Mesodermal cell (in vitro differentiated cells): ENCODE data around the gene CAMK2G.
A peak's percentile ranks its signal among the peaks of the same experiment; 100 is the strongest.
"Not testable (repeated sequence)": the region's sequence is repeated elsewhere in the genome, so short reads cannot be mapped to it uniquely, and the experiment has no call there.

Source experiments
- H3K27ac ChIP-seq: 2 replicates; pipeline ENCODE4 v1.7.0; 2013; ENCODE audit warnings: mild to moderate bottlenecking, low read depth, low read length, moderate library complexity; ENCODE audit not compliant: severe bottlenecking
- H3K36me3 ChIP-seq: 2 replicates; pipeline ENCODE4 v1.7.1; 2013; ENCODE audit warnings: mild to moderate bottlenecking, low read length, moderate library complexity; ENCODE audit not compliant: control insufficient read depth, insufficient read depth
- H3K4me1 ChIP-seq: one replicate; pipeline ENCODE4 v1.7.1; 2013; ENCODE audit warnings: mild to moderate bottlenecking, low read length; ENCODE audit not compliant: insufficient read depth, control insufficient read depth, poor library complexity, severe bottlenecking
- H3K4me3 ChIP-seq: 2 replicates; pipeline ENCODE4 v1.7.0; 2013; ENCODE audit warnings: low read length, control low read depth, mild to moderate bottlenecking; ENCODE audit not compliant: insufficient read depth, poor library complexity, severe bottlenecking; ENCODE audit errors: extremely low read depth
- H3K9me3 ChIP-seq: 2 replicates; pipeline ENCODE4 v1.7.1; 2013; ENCODE audit warnings: mild to moderate bottlenecking, low read length, moderate library complexity; ENCODE audit not compliant: control insufficient read depth
- WGBS, 2 experiments: methylation state at CpG; one replicate each; pipeline ENCODE4 v1.1.5; 2013; ENCODE audit warnings: missing lambda C conversion rate in 2 of 2; ENCODE audit not compliant: insufficient coverage in 2 of 2; 5-methylcytosine and 5-hydroxymethylcytosine counted together

CAMK2G gene

GRCh38 chr10:73839276-73839966 lies 34.9 kb downstream of the CAMK2G start:
- Histone ChIP-seq H3K4me3 (no peak overlapping the region), H3K36me3 (peaks cover 59% of the 10 kb centered on the region)
- 96 to 98% methylated on average over 29 to 39 of the region's 40 CpGs for WGBS, 2 experiments

GRCh38 chr10:73838827-73839226 lies 35.5 kb downstream of the CAMK2G start:
- peaks cover 59% of the 10 kb centered on the region for H3K36me3 ChIP-seq
- no peak overlapping the region for H3K27ac ChIP-seq
- H3K4me1 ChIP-seq: peaks cover 7% of the 10 kb centered on the region
- H3K4me3 ChIP-seq: no peak overlapping the region
- WGBS, 2 experiments: 94 to 99% methylated on average over 6 to 7 of the region's 8 CpGs
- no peaks in the 10 kb centered on the region for H3K9me3 ChIP-seq

More at GRCh38 chr10:73839276-73839966, 34.9 kb downstream of the CAMK2G start:
- Histone ChIP-seq H3K27ac (no peak overlapping the region), H3K4me1 (peaks cover 7% of the 10 kb centered on the region), H3K9me3 (no peaks in the 10 kb centered on the region)

GRCh38 chr10:73838008-73838567 lies 36.3 kb downstream of the CAMK2G start:
- 92 to 100% methylated on average over 3 of the region's 3 CpGs for WGBS, 2 experiments
- no peak overlapping the region for H3K4me3 ChIP-seq
- H3K4me1 ChIP-seq: peaks cover 7% of the 10 kb centered on the region
- H3K36me3 ChIP-seq: peaks cover 59% of the 10 kb centered on the region
- H3K27ac ChIP-seq: no peak overlapping the region
- no peaks in the 10 kb centered on the region for H3K9me3 ChIP-seq

DNA sequence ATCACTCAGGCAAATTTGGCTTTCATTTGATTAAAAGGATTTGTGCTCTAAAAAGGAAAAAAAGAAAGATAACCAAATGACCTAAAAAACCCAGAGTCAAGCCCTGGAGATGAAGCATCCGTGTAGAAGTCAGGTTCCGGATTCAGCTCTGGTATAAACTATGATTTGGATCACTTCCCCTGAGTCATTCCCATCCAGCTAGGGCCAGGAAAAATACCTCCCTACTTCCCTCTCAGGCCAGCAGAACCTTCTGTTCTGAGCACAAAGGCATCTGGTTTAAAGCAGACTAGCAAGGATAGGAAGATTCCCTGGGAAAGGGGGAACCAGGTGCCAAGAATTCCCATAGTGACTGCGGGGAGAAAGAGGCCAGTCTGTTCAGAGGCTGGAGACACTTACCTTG lies 37.3 kb downstream of the CAMK2G start:
- 87 to 100% methylated on average over 3 of the region's 3 CpGs for WGBS, 2 experiments
- H3K4me3 ChIP-seq: no peak overlapping the region
- H3K4me1 ChIP-seq: peaks cover 7% of the 10 kb centered on the region
- no peaks in the 10 kb centered on the region for H3K9me3 ChIP-seq
- peak overlapping the region; percentile 45 for H3K27ac ChIP-seq
- peaks cover 52% of the 10 kb centered on the region for H3K36me3 ChIP-seq

GRCh38 chr10:73836427-73836980 lies 37.9 kb downstream of the CAMK2G start:
- no peak overlapping the region for H3K4me3 ChIP-seq
- H3K9me3 ChIP-seq: no peaks in the 10 kb centered on the region
- WGBS, 2 experiments: 91 to 96% methylated on average over 8 to 9 of the region's 11 CpGs

GRCh38 chr10:73829090-73829489 lies 45.3 kb downstream of the CAMK2G start:
- H3K9me3 ChIP-seq: not testable (repeated sequence)

More at GRCh38 chr10:73836427-73836980, 37.9 kb downstream of the CAMK2G start:
- Histone ChIP-seq H3K4me1 (peaks cover 7% of the 10 kb centered on the region), H3K27ac (no peak overlapping the region), H3K36me3 (peaks cover 46% of the 10 kb centered on the region)

DNA sequence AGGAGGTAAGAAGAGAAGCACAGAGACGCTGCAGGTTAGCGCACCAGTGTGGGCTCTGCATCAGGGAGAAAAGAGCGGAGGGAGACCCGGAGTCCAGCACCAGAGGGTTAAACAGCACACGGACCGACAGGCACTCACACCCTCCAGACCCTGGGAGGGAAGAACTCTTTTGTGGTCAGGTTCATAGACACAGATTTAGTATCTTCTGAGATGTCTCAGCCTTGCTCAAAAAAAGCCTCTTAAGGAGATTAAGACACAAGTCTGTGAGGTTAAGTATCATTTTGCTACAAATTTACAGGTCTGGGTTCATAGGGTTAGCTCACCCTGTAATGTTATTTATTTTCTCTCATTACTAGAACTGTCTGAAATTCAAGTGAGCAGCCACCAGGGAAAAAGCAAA lies 46.2 kb downstream of the CAMK2G start:
- 86 to 100% methylated on average over 5 of the region's 6 CpGs for WGBS, 2 experiments
- Histone ChIP-seq H3K4me1 (no peaks in the 10 kb centered on the region), H3K9me3 (no peaks in the 10 kb centered on the region), H3K4me3 (no peak overlapping the region), H3K27ac (no peak overlapping the region), H3K36me3 (peaks cover 27% of the 10 kb centered on the region)

More at GRCh38 chr10:73829090-73829489, 45.3 kb downstream of the CAMK2G start:
- H3K4me3 ChIP-seq, H3K27ac ChIP-seq, H3K4me1 ChIP-seq: not testable (repeated sequence)
- 81 to 96% methylated on average over 3 to 4 of the region's 7 CpGs for WGBS, 2 experiments
- H3K36me3 ChIP-seq: peaks cover 20% of the 10 kb centered on the region

DNA sequence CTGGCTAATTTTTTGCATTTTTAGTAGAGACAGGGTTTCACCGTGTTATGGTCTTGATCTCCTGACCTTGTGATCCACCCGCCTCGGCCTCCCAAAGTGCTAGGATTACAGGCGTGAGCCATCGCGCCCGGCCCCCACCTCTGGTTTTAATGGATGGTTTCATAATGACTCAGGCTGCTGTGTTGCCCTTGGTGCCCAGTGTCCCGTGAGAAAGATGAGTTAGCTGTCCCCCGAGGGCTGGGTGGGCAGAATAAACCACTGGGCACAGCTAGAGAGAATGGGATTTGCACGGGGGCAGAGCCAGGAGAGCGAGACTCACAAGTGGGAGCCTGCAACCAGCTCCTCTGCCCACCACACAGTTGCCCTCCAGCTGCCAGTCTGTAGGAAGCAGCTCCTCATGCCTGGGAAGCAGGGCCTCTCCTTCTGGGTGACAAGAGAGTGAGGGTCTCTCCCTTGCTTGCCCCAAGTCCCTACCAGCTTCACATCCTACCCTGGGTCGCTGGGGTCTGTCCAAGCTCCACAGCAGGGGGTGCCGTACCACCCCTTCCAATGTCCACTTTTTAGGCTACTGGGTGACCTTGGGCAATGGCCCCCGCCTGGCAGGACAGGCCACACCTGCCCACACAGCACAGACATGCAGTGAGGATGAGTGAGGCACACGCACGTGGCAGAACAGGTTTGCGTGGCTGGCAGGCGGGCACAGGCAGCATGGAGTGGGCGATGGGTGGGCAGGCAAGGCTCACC lies 46.8 kb downstream of the CAMK2G start:
- 92 to 95% methylated on average over 13 to 17 of the region's 19 CpGs for WGBS, 2 experiments
- H3K27ac ChIP-seq: no peak overlapping the region
- H3K4me1 ChIP-seq: no peaks in the 10 kb centered on the region
- no peak overlapping the region for H3K4me3 ChIP-seq
- peaks cover 28% of the 10 kb centered on the region for H3K36me3 ChIP-seq
- H3K9me3 ChIP-seq: no peaks in the 10 kb centered on the region

DNA sequence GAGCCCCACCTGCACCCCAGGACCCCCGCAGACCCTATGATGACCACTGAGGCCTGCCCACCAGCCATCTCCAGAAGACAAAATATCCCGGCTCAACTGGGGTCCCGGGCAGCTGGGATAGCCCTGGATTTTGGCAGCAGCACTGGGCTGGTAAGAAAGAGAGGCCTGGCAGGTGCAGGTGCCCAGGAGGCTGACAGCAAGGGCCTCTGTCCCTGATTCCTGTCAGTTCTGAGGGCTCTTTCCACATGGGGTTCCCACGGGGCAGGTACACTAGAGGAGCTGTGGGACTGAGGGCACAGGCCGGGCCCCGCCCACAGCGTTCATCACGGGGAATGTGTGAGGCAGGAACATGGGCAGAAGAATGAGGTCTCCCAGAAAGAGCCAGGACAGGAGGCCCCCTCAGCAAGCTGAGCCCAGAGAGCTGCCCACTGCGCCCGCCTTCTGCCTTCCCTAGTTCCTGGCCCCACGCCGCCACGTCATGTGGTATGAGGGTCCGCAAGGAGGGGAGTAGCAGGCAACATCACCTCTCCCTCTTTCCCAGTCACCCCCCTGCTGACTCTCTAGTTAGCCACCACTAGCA lies 50.1 kb downstream of the CAMK2G start:
- WGBS, 2 experiments: 95% methylated on average over 12 to 14 of the region's 14 CpGs
- Histone ChIP-seq H3K4me3 (no peak overlapping the region), H3K36me3 (peaks cover 40% of the 10 kb centered on the region), H3K27ac (no peak overlapping the region), H3K4me1 (peaks cover 10% of the 10 kb centered on the region), H3K9me3 (no peaks in the 10 kb centered on the region)

GRCh38 chr10:73823391-73823790 lies 51.0 kb downstream of the CAMK2G start:
- 95 to 96% methylated on average over 5 to 6 of the region's 7 CpGs for WGBS, 2 experiments

More at GRCh38 chr10:73823391-73823790, 51.0 kb downstream of the CAMK2G start:
- Histone ChIP-seq H3K4me3 (no peak overlapping the region), H3K27ac (no peak overlapping the region), H3K4me1 (peaks cover 11% of the 10 kb centered on the region), H3K36me3 (peaks cover 37% of the 10 kb centered on the region), H3K9me3 (no peaks in the 10 kb centered on the region)
